GM18868 (cell line): ENCODE data around the gene CDH6.

Experiments
- ATAC-seq: cut with Tn5 transposase; IDR thresholded peaks from one replicate; pipeline ENCODE4 v1.9.1; 2021; ENCODE audit warnings: mild to moderate bottlenecking, moderate library complexity; ENCODE audit not compliant: unreplicated experiment

CDH6 gene

GRCh38 chr5:31244921-31245320, 51.4 kb downstream of the CDH6 start:
- no peak for ATAC-seq

- ATAC-seq, result no peak
Measured at GRCh38 chr5:31247381-31247780, 53.9 kb downstream of the CDH6 start.

GRCh38 chr5:31250201-31250600, 56.7 kb downstream of the CDH6 start:
- no peak for ATAC-seq

- ATAC-seq, result peak; percentile 63
Measured at GRCh38 chr5:31251032-31251431, 57.5 kb downstream of the CDH6 start.

- ATAC-seq, result no peak
Measured at GRCh38 chr5:31255041-31255440, 61.6 kb downstream of the CDH6 start.

GRCh38 chr5:31268256-31268655, 74.8 kb downstream of the CDH6 start:
- no peak for ATAC-seq

- no peak for ATAC-seq
Measured at GRCh38 chr5:31268686-31269085, 75.2 kb downstream of the CDH6 start.

GRCh38 chr5:31269259-31269658, 75.8 kb downstream of the CDH6 start:
- ATAC-seq, result no peak

- ATAC-seq, result no peak
Measured at GRCh38 chr5:31270396-31270795, 76.9 kb downstream of the CDH6 start.

GRCh38 chr5:31271567-31271966, 78.1 kb downstream of the CDH6 start:
- ATAC-seq, result no peak

- ATAC-seq, result no peak
Measured at GRCh38 chr5:31273161-31273560, 79.7 kb downstream of the CDH6 start.

GRCh38 chr5:31273631-31274378, 80.3 kb downstream of the CDH6 start:
- peak; percentile 90 for ATAC-seq

GRCh38 chr5:31280210-31280609, 86.7 kb downstream of the CDH6 start:
- ATAC-seq, result no peak

GRCh38 chr5:31283326-31283725, 89.8 kb downstream of the CDH6 start:
- no peak for ATAC-seq

- no peak for ATAC-seq
Measured at GRCh38 chr5:31285025-31285424, 91.5 kb downstream of the CDH6 start.

- no peak for ATAC-seq
Measured at GRCh38 chr5:31287985-31288384, 94.5 kb downstream of the CDH6 start.

- ATAC-seq, result no peak
Measured at GRCh38 chr5:31289429-31289828, 95.9 kb downstream of the CDH6 start.

GRCh38 chr5:31291323-31291854, 97.9 kb downstream of the CDH6 start:
- ATAC-seq, result no peak

GRCh38 chr5:31300501-31300900, 107.0 kb downstream of the CDH6 start:
- ATAC-seq, result no peak

GRCh38 chr5:31301833-31302232, 108.3 kb downstream of the CDH6 start:
- ATAC-seq, result no peak

- ATAC-seq, result no peak
Measured at GRCh38 chr5:31303688-31304087, 110.2 kb downstream of the CDH6 start.

- no peak for ATAC-seq
Measured at GRCh38 chr5:31317665-31318064, 124.2 kb downstream of the CDH6 start.

GRCh38 chr5:31319335-31319734, 125.8 kb downstream of the CDH6 start:
- ATAC-seq, result no peak
